OCI-LY7 (cell line): ENCODE data around the gene OGDH. TPM values are rescaled to one million over a fixed set of nuclear protein-coding genes. Genes with fewer than 3 reads are reported as not detected.

Experiments
- BruUV-seq: library from RNA; stranded (reverse); fragments of 400-500 nt; replicated peaks from 2 replicates; lab custom pipeline; 2021; lab: Mats Ljungman, UMichigan
- CTCF ChIA-PET: fragments of 300-600 bp; sonication (Branson Sonifier 250); formaldehyde crosslinking; loops from one replicate; lab custom pipeline; 2022; ENCODE audit warnings: antibody characterized with exemption; ENCODE audit not compliant: unreplicated experiment; lab: Charles Lee
- POLR2A ChIA-PET: fragments of 300-600 bp; sonication (Branson Sonifier 250); formaldehyde crosslinking; loops from one replicate; lab custom pipeline; 2022; ENCODE audit warnings: antibody characterized with exemption; lab: Charles Lee
- DNase-seq: peaks from one replicate; pipeline ENCODE4 v3.0.0-alpha.2; 2015; ENCODE audit warnings: low spot score
- H2AFZ ChIP-seq: fragments of 200-600 bp; sonication (generic), shearing (Covaris generic); 2 replicates; pipeline ENCODE4 v1.6.1; 2014; ENCODE audit warnings: mild to moderate bottlenecking, antibody characterized with exemption, low read length, moderate library complexity
- H3K27ac ChIP-seq: fragments of 200-600 bp; sonication (generic); 2 replicates; pipeline ENCODE4 v1.5.1; 2014; ENCODE audit warnings: mixed run types, low read depth, mild to moderate bottlenecking, moderate library complexity, low read length, inconsistent platforms; ENCODE audit not compliant: poor library complexity, severe bottlenecking
- H3K36me3 ChIP-seq: fragments of 200-600 bp; sonication (generic); 2 replicates; pipeline ENCODE4 v1.6.1; 2014; ENCODE audit warnings: mild to moderate bottlenecking, antibody characterized with exemption, low read length, moderate library complexity, mixed read lengths; ENCODE audit not compliant: insufficient read depth
- H3K4me1 ChIP-seq: fragments of 200-600 bp; sonication (generic); 2 replicates; pipeline ENCODE4 v1.5.1; 2014; ENCODE audit warnings: mild to moderate bottlenecking, low read length; ENCODE audit not compliant: insufficient read depth, poor library complexity, severe bottlenecking
- H3K4me2 ChIP-seq: fragments of 200-600 bp; sonication (generic); 2 replicates; pipeline ENCODE4 v1.6.1; 2014; ENCODE audit warnings: mild to moderate bottlenecking, low read length
- H3K4me3 ChIP-seq: fragments of 200-600 bp; sonication (generic); 2 replicates; pipeline ENCODE4 v1.5.1; 2014; ENCODE audit warnings: mild to moderate bottlenecking, low read depth, low read length; ENCODE audit not compliant: poor library complexity, severe bottlenecking
- H3K79me2 ChIP-seq: fragments of 200-600 bp; sonication (generic); 2 replicates; pipeline ENCODE4 v1.6.1; 2016; ENCODE audit warnings: low read depth, mild to moderate bottlenecking, low read length, moderate library complexity, mixed read lengths; ENCODE audit not compliant: insufficient read depth
- H3K9me2 ChIP-seq: fragments of 200-600 bp; sonication (generic); 2 replicates; pipeline ENCODE4 v1.6.1; 2016; ENCODE audit warnings: mild to moderate bottlenecking, low read length, mixed read lengths; ENCODE audit not compliant: insufficient read depth
- H3K9me3 ChIP-seq: fragments of 200-600 bp; sonication (generic); 2 replicates; pipeline ENCODE4 v1.6.1; 2014; ENCODE audit warnings: mild to moderate bottlenecking, mixed run types, low read length, mixed read lengths
- H4K20me1 ChIP-seq: fragments of 200-600 bp; sonication (generic); 2 replicates; pipeline ENCODE4 v1.6.1; 2014; ENCODE audit warnings: mild to moderate bottlenecking, antibody characterized with exemption, low read length, moderate library complexity, mixed read lengths; ENCODE audit not compliant: insufficient read depth
- CTCF ChIP-seq: fragments of 200-600 bp; sonication (generic); conservative IDR thresholded peaks from 2 replicates; pipeline ENCODE4 v1.5.1; 2014; ENCODE audit warnings: mild to moderate bottlenecking, antibody characterized with exemption, low read length, moderate library complexity, mixed read lengths
- EZH2phosphoT487 ChIP-seq: fragments of 200-600 bp; sonication (generic); IDR thresholded peaks from 2 replicates; pipeline ENCODE4 v1.6.1; 2018; ENCODE audit warnings: low read depth, borderline replicate concordance, mild to moderate bottlenecking, mixed run types, antibody characterized with exemption, low read length, moderate library complexity, mixed read lengths
- intact Hi-C: fragments of 100-400 bp; cut with micrococcal nuclease; formaldehyde crosslinking; loops from one replicate; pipeline ENCODE4 v1.10.0; 2022; ENCODE audit not compliant: unreplicated experiment
- total RNA-seq, 2 experiments: library from RNA; depleted of rRNA in 1 of 2; stranded (reverse); fragments of >200 nt in 1 of 2; shearing (Covaris generic) in 1 of 2; gene quantifications; 2 replicates each; pipeline ENCODE4 v1.2.3, GENCODE V29; 2014 to 2022

The OGDH gene
- total RNA-seq, 2 experiments from 2014 or later = 47.6 to 70.9 TPM

DNA sequence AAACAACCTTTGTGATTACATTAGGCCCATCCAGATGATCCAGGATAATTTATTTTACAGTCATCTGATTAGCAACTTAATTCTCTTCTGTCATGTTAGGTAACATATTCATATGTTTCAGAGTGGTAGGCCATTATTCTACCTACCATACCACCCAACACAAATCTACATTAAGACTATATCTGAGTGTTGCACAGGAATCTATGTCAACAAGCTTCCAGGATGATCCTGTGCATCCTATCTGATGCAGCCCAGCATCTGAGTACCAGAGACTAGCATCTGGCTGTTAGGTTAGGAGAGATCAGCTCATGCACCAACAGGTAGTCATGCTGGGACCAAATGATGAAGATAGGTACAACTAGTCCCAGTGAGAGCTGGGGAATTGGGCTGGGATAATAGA is 31.4 kb upstream of the OGDH start:
- peaks cover 37% of the 10 kb centered on the region for H3K79me2 ChIP-seq
- intact Hi-C loops = no loop called here
- CTCF ChIA-PET = no interaction called here
- no peak overlapping the region for H2AFZ ChIP-seq
- H3K4me2 ChIP-seq = peak overlapping the region; percentile 83
- H3K9me2 ChIP-seq = no peaks in the 10 kb centered on the region
- no peak overlapping the region for H3K27ac ChIP-seq
- peaks cover 24% of the 10 kb centered on the region for H3K4me1 ChIP-seq
- BruUV-seq = no TSS peak
- POLR2A ChIA-PET = interaction anchor here (1.1 kb wide), 1 partner anchor 175 kb away, joined by 3 read pairs; no protein-coding TSS in a partner anchor
- TF ChIP-seq CTCF (no peak), EZH2phosphoT487 (no peak)
- no peaks in the 10 kb centered on the region for H4K20me1 ChIP-seq
- H3K36me3 ChIP-seq = peaks cover 64% of the 10 kb centered on the region
- H3K4me3 ChIP-seq = no peak overlapping the region
- DNase-seq = no peak
- no peaks in the 10 kb centered on the region for H3K9me3 ChIP-seq

GRCh38 chr7:44576228-44576627 is 30.2 kb upstream of the OGDH start:
- Histone ChIP-seq H3K9me3 (no peaks in the 10 kb centered on the region), H4K20me1 (peaks cover 4% of the 10 kb centered on the region; the same call in 1 of the 2 replicates), H2AFZ (no peak overlapping the region), H3K27ac (no peak overlapping the region), H3K9me2 (no peaks in the 10 kb centered on the region), H3K4me1 (peaks cover 36% of the 10 kb centered on the region), H3K36me3 (peaks cover 64% of the 10 kb centered on the region), H3K4me3 (no peak overlapping the region), H3K79me2 (peaks cover 47% of the 10 kb centered on the region), H3K4me2 (no peak overlapping the region)
- POLR2A ChIA-PET = no interaction called here
- CTCF ChIA-PET = no interaction called here
- no peak for DNase-seq
- intact Hi-C loops = no loop called here
- BruUV-seq = no TSS peak
- TF ChIP-seq EZH2phosphoT487 (no peak), CTCF (no peak)
